HEK293T (cell line): ENCODE data around the gene RB1.

Experiments used
- ARNT ChIP-seq: fragments of 450-650 bp; IDR thresholded peaks from 2 replicates; pipeline ENCODE4 v1.6.1; 2017; ENCODE audit warnings: mild to moderate bottlenecking
- ELF4 ChIP-seq: fragments of 450-650 bp; IDR thresholded peaks from 2 replicates; pipeline ENCODE4 v1.6.1; 2017; ENCODE audit warnings: antibody characterized with exemption
- FOXK2 ChIP-seq: fragments of 450-650 bp; IDR thresholded peaks from 2 replicates; pipeline ENCODE4 v1.6.1; 2016; ENCODE audit warnings: mild to moderate bottlenecking
- NFRKB ChIP-seq: fragments of 450-650 bp; IDR thresholded peaks from 2 replicates; pipeline ENCODE4 v1.6.1; 2016; ENCODE audit warnings: mild to moderate bottlenecking, moderate library complexity
- SUZ12 ChIP-seq: fragments of 450-650 bp; IDR thresholded peaks from 2 replicates; pipeline ENCODE4 v1.6.1; 2016; ENCODE audit warnings: mild to moderate bottlenecking
- ZNF384 ChIP-seq: fragments of 450-650 bp; IDR thresholded peaks from 2 replicates; pipeline ENCODE4 v1.6.1; 2016

GRCh38 chr13:48411841-48412531 is 108.4 kb downstream of the RB1 start:
- no peak for TF ChIP-seq SUZ12
- no peak for TF ChIP-seq ELF4
- TF ChIP-seq NFRKB: no peak
- no peak for TF ChIP-seq FOXK2
- no peak for TF ChIP-seq ARNT
- TF ChIP-seq ZNF384: no peak
